ENCODE measurements around the gene SLC9A9. TPM values are rescaled to one million over a fixed set of nuclear protein-coding genes. Genes with fewer than 3 reads are reported as not detected.

SLC9A9 gene
- total RNA-seq, 2 donors from 2014 or later: 7.9 to 17.0 TPM

GRCh38 chr3:143671626-143672025 is 176.6 kb downstream of the SLC9A9 start:
- intact Hi-C loops (cut with DNase I): no loop called here
- ATAC-seq (no peak), DNase-seq (no peak)

- no peak for DNase-seq
- peak in 1 of 2 donors; percentile 30 for ATAC-seq
- intact Hi-C loops (cut with DNase I): no loop called here
These were observed 179.1 kb downstream of the SLC9A9 start for GRCh38 chr3:143668924-143669790.

DNA sequence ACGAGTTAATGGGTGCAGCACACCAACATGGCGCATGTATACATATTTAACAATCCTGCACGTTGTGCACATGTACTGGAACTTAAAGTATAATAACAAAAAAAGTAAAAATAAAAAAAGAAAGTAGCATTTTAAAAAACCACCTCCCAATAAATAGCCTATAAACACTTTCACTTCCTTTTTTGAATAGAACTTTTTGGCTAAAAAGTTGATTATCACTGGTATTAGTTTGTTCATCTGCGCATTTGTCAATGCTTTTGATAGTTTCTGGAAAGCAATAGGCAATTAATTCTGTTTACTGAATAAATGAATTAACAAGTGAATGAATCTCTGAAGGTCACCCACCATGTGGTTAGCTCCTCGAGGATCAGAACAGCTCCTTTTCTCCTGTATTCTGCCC is 179.9 kb downstream of the SLC9A9 start:
- no peak for DNase-seq
- no peak for ATAC-seq
- intact Hi-C loops (cut with DNase I): no loop called here

DNA sequence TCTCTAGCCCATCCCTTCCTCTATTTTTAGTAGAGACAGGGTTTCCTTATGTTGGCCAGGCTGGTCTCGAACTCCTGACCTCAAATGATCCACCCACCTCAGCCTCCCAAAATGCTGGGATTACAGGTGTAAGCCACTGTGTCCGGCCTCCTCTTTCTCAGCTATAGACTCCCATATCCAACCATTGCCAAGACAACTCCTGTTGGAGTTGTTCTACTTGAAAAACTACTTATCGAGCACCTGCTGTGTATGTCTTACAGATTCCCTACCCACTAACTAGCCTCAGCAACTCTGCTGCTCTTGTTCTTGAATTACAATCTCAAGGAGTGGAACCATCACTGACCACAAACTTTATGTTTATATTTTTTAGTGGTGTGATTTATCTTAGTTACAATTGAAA is 186.6 kb downstream of the SLC9A9 start:
- intact Hi-C loops (cut with DNase I): no loop called here
- DNase-seq (no peak), ATAC-seq (no peak)

GRCh38 chr3:143658861-143659260 is 189.4 kb downstream of the SLC9A9 start:
- ATAC-seq: no peak
- intact Hi-C loops (cut with DNase I): no loop called here
- no peak for DNase-seq

- DNase-seq (no peak), ATAC-seq (no peak)
- intact Hi-C loops (cut with DNase I): no loop called here
These were observed 190.2 kb downstream of the SLC9A9 start for GRCh38 chr3:143658116-143658515.

GRCh38 chr3:143657391-143657790 is 190.9 kb downstream of the SLC9A9 start:
- no peak for DNase-seq

GRCh38 chr3:143654906-143655305 is 193.4 kb downstream of the SLC9A9 start:
- intact Hi-C loops (cut with DNase I): no loop called here
- ATAC-seq (peak in 1 of 2 donors; percentile 58), DNase-seq (no peak)

More at GRCh38 chr3:143657391-143657790, 190.9 kb downstream of the SLC9A9 start:
- intact Hi-C loops (cut with DNase I): no loop called here
- ATAC-seq: no peak

DNA sequence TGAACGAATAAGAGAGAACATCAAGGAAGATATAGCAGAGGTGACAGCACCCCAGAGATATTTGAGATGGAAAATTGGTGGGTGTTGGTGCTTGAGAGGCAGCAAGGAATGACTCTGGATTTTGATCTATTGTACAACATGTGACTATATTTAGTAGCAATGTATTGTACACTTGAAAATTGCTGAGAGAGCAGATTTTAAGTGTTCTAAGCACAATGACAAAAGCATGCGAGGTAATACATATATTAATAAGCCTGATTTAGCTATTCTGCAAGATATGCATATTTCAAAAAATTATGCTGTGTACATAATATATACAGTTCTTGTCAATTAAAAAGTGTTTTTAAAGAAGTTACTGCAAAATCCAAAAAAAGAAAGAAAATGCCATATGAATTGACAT is 194.3 kb downstream of the SLC9A9 start:
- DNase-seq: no peak
- ATAC-seq: no peak
- intact Hi-C loops (cut with DNase I): no loop called here

- intact Hi-C loops (cut with DNase I): no loop called here
These were observed 194.8 kb downstream of the SLC9A9 start for GRCh38 chr3:143653493-143653892.

DNA sequence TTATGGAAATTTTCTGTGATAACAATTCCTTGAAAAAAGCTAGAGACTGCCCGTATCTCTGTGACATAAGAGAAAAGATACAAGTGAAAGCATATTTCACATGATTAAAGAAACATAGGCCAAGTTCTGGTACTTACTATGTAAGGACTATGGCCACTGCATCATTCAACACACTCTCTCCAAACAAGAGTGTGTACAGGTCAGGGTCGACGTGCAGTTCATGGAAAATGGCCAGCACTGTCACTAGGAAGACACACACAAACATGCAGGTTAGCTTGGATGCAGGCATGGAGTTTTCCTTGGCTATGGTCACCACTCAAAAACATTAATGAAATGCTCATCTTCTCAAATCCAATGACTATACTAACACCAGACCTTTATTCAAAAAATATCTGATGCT is 196.2 kb downstream of the SLC9A9 start:
- DNase-seq (no peak), ATAC-seq (no peak)
- intact Hi-C loops (cut with DNase I): no loop called here

More at GRCh38 chr3:143653493-143653892, 194.8 kb downstream of the SLC9A9 start:
- no peak for ATAC-seq
- no peak for DNase-seq

DNA sequence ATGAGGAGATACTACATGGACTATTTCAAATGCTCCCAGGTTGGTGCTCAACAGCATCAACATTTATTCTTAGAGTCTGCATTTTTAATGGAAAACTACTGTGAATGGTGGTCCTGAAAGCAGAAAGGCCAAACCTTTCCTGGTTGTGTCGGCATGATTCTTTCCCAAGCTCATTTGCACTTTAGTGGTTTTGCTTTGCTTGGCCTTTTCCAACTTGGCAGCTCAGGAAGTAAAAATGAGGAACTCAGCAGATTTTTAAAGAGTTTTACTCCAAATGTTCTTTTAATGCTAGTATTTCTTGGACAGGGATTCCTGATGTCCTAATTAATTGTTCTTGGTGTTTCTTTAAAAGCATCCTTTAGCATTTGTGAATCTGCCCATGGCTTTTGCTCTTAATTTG is 197.4 kb downstream of the SLC9A9 start:
- DNase-seq (no peak), ATAC-seq (peak in 1 of 2 donors; percentile 12)
- intact Hi-C loops (cut with DNase I): no loop called here

DNA sequence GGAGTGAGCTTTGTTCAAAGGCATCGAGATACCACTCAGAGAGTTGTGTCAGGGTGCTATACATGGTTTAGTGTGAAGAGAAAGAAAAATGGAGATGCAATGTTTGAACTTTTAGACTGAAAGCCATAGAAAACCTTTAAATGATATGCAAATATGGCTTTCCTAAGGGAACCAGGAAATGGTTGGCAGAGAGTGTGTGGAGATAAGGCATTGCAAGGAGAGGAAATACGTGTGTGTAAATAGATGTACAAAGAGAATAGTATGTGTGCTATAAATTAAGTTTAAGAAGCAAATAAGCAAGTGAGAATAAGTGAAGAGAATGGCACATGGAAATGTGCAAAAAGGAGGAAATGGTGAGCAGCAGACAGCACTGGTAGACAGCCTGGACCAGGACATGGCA is 198.1 kb downstream of the SLC9A9 start:
- ATAC-seq: no peak
- DNase-seq: no peak
- intact Hi-C loops (cut with DNase I): no loop called here

GRCh38 chr3:143648708-143649107 is 199.6 kb downstream of the SLC9A9 start:
- DNase-seq (no peak), ATAC-seq (no peak)
- intact Hi-C loops (cut with DNase I): no loop called here

DNA sequence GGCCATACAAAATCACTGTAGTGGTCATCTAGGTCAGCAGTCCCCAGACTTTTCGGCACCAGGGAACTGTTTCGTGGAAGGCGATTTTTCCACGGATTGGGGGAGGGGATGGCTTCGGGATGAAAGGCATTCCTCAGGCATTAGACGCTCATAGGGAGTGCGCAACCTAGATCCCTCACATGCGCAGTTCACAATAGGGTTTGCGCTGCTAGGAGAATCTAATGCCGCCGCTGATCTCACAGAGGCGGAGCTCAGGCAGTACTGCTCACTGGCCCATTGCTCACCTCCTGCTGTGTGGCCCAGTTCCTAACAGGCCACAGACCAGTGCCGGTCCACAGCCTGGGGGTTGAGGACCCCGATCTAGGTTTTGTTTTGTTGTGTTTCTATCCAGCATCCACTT is 200.1 kb downstream of the SLC9A9 start:
- intact Hi-C loops (cut with DNase I): no loop called here
- no peak for DNase-seq
- no peak for ATAC-seq

DNA sequence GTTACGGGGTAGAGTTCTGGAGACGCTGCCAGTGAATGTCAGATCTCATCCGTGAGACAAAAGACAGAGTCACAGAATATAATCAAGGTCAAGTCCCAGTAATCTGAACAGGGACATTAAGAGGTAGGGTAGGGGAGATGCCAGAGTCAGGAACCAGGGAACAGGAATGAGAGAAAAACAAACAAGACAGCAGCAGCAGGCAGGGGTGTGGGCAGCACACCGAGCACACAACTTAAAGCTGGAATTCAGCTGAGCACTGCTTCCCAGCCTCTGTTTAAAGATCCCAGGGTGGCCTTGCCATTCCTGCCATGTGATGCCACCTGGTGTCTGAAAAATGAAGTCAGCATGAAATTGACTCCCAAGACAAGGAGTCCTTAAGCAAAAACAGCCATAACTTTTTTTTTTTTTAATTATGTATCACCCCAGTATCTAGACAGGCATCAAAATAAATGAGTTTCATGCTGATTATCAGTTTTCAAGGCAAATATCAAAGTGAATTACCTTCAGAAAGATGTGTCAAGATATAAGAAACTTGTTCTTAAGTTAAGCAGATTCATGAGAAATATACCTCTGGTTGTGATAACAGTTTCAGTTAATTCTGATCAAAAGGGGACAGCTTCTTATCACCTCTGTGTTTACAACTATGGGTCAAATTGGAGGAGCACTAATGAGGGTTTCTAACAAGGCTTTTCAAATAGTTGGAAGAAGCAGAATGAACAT is 203.7 kb downstream of the SLC9A9 start:
- DNase-seq: peak; percentile 24
- ATAC-seq: peak in 1 of 2 donors; percentile 80
- intact Hi-C loops (cut with DNase I): no loop called here

DNA sequence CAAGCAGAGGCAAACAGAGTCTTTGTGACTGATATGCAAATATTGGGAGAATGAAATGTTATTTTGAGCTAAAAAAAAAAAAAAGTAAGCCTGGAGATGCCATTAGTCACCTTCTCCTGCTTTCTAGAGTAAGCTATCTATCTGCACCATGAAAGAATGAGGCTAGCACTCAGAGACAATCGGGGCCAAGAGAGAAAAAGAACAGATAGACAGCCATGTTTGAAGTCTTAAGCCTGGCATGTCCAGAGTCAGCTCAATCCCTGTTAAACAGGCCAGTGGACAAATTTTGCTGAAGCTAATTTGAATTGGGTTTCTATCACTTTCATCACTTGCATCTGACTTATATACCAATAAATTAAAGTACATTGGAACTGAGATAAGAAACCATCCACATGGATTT is 204.4 kb downstream of the SLC9A9 start:
- intact Hi-C loops (cut with DNase I): no loop called here
- DNase-seq (no peak), ATAC-seq (no peak)

DNA sequence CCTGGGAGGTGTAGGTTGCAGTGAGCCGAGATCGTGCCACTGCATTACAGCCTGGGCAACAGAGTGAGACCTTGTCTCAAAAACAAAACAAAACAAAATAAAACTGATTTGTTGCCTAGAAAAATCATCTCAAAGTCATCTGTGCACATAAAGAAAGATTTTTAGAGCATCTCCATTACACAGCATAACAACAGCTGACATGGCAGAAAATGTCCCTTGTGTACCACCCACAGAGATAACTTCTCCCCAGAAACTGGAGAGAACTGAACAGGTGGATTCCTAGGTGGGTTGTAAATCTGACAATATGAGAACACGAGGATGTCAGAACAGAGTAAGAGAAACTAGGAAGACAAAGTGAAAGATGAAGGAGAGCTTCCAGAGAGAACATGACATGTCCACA is 207.5 kb downstream of the SLC9A9 start:
- ATAC-seq (no peak), DNase-seq (no peak)
- intact Hi-C loops (cut with DNase I): no loop called here

- no peak for ATAC-seq
- DNase-seq: no peak
- intact Hi-C loops (cut with DNase I): no loop called here
These were observed 211.1 kb downstream of the SLC9A9 start for GRCh38 chr3:143637133-143637532.

DNA sequence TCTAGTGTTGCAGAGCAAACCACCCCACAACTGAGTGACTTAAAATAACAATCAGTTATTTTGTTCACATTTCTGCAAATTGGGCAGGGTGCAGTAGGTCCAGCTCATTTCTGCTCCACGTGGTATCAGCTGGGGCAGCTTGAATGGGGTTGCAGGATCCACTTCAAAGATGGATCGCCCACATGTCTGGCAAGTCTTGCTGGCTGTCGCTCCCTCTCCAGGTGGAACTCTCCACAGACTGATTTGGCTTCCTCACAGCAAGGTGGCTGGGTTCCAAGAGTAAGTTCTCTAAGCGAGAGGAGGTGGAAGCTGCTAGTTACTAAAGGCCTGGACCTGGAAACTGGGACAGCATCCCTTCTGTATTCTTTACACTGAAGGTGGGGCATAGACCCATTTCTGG is 213.3 kb downstream of the SLC9A9 start:
- ATAC-seq (no peak), DNase-seq (no peak)
- intact Hi-C loops (cut with DNase I): no loop called here

DNA sequence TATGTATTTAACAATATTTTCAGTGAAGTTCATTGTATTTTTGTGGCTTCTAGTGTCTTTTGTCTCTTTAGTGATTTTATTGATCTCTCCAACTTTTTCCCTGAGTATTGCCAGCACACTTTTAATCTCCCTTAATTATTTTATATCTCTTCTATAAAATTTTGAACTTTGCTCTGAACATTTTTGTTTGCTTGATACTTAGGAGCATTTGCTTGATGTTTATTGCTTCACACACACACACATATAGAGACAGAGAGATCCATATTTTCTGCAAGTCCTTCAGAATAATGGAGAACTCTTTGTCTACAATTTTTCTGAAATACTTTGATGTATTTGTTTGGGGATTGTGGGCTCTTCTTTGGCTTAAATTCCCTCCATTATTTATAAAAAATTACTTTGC is 213.8 kb downstream of the SLC9A9 start:
- intact Hi-C loops (cut with DNase I): no loop called here
- DNase-seq (no peak), ATAC-seq (no peak)
